Fibroblast of skin of scalp (primary cell): ENCODE results near the gene ALDH18A1.

Source experiments
- DNase-seq: peaks from one replicate; pipeline ENCODE4 v3.0.0-alpha.2; 2013

Gene ALDH18A1

DNA sequence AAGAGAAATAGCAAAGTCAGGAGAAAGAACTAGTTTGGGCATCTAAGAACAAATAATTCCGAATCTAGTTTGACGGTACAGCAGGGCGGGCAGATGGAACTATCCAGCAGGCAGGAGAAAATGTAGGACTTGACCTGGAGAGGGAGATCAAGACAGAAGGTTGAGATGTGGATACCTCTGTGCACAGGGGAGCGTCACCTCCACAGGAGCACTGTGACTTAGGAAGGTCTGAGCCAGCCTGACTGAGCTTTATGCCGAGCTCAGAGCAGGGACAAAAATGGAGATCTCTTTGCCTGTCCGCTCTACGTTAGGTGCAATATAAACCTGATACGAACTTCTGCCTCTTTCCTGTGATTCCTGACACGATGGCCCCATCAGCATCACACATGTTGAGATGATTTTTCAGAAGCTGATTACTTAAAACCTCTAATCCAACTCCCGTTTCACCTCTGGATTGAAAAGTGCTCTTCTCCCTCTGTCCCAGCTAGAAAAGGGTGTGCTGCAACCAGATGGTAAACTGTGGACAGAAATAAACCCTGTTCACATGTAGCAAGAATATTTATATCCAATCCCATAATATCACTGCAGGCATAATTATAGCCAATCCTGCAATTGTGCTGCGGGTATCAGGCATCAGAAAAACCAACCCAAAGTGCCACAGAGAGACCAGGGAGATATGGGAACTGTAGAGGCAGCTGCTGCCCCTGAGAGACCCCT is 81.7 kb downstream of the ALDH18A1 start:
- no peak for DNase-seq

DNA sequence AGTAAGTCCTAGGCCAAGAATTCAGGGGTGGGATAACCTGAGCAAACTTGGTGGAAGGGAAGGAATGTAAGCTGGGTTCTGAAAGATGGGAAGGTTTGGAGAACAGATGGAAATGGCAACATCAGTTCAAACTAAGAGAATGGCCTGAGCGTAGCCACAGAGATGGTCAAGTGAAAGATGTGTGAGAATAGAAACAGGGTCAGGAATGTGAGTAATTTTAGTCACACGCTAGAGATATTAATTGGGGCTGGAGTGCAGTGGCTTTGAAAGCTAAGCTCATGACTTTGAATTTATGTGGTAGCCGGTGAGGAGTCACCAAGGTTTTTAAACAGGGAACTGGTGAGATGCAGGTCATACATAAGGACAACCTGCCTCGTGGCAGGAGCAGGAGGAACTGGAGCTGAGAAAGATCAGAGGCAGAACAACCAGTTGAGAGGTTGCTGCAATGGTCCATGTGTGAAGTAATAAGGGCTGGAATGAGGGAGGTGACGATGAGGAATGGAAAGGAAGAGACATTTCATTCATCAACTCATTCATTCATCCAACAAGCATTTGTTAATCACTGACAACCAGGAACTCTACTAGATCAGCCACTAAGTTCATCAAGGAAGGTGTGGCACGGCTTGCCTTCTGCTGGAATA is 82.4 kb downstream of the ALDH18A1 start:
- no peak for DNase-seq

DNA sequence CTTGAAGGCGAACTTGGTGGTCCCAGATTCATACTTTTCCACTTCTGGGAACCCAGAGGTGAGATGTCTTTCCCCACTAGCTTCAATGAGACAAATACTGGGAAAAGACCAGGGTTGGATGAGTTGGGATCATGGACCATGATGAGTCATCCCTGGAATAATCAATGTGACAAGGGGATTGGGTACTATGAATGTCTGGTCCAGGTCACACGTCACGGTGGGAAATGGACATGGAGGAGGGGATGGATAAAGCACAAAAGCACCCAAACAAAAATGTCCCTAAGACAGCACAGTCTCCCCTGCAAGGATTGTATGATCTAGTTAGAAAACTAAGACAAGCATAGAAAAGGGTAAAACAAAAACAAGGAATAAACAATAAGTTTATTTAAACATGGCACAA is 83.0 kb downstream of the ALDH18A1 start:
- DNase-seq = no peak

DNA sequence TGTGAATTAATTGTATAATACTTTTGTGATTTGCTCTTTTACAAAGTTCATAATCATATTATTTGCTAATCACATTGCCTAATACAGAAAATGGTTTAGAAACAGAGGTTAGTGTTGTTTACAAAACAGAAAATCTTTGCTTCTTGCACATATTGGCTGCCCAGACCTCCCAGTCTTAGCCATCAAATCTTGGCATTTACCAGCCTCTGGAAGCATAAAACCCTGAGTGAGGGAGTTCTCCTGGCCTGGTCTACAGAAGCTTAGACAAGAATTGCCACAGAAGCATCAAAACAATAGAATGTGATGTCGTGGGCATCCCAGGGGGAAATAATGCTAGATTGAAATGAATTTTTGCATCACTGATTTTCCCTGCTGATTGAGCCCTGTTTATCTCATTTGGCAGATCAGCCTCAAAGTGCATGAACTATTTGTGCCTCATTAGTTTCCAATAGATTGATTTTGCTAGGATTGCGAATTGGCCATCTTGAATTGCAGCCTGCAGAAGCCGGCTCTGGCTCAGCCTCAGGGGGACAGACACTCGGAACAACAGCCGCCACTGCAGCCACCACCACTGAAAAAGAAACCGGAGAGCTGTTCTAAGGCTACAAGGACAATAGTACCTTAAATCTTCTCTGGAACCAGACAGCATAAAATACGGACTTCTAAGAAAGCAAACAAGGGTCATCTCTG is 84.2 kb downstream of the ALDH18A1 start:
- DNase-seq = no peak

DNA sequence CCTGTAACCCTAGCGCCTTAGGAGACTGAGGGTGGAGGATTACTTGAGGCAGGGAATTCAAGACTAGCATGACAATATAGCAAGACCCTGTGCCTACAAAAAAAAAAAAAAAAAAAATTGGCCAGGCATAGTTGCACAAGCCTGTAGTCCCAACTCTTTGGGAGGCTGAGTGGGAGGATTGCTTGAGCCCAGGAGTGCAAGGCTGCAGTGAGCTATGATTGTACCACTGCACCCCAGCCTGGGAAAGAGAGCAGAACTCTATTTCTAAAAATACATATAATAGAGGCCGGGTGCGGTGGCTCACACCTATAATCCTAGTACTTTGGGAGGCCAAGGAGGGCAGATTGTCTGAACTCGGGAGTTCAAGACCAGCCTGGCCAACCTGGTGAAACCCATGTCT is 85.1 kb downstream of the ALDH18A1 start:
- DNase-seq = no peak

DNA sequence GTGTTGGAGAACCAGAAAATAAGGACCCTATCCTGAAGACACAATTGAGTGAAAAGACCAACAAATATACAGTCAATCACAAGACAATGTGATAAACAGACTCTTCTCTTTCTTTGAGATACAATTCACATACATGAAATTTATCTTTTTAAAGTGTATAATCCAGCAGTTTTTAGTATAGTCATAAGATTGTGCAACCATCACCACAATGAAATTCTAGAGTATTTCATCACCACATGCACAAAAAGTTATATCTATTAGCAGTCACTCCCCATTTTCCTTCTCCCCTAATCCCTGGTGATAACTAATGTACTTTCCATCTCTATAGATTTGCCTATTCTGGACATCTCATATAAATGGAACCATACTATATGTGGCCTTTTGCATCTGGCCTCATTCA is 87.1 kb downstream of the ALDH18A1 start:
- DNase-seq = no peak

DNA sequence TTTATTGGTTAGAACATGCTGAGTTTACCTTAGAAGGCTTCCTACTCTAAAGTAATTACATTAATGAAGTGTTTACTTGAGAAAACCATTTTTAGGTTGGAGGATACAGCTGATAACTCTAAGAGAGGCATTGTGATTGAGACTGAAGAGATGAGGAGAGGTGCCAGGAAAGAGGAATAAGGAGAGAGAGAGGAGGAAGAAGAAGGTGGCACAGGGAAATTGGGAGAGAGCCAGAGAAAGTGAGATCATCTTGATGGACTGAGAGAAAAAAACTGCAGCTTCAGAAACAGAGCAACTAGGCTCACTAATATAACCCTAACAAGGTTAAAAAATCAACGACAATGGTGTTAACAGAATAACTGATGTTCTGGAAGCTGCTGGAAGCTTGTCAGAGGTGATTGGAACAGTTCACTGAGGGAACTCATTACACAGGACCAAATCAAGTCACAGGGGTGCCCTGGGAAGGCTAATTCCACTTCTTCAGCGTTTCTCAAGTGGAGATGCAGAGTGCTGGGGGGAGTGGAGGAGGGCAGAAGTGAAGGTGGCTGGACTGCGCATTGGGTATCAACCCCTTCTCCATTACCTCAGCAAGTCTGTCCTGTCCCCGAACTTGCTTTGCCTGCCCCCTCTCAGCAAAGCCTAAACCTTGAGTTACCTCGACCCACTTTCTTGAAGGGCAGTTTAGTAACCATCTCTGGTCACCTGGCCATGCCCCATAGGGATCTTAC is 88.4 kb downstream of the ALDH18A1 start:
- DNase-seq = no peak

DNA sequence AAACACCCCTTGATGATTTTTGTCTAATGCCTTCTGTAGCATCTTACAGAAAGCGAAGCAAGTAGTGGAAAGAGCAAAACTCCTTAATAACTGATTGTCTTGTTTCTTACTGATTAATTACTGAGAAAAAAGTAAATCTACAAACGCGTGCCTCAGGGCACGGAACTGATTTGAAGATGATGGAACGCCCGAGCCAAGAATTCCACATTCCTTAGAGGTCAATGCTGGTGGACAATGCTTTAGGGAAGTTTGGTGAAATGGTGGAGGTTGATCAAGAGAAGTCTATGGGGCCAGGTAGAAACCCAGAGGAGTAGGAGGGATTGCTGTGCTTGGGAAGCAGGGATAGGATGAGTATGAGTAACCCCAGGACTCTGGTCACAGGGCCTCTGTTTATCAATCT is 90.4 kb downstream of the ALDH18A1 start:
- no peak for DNase-seq

DNA sequence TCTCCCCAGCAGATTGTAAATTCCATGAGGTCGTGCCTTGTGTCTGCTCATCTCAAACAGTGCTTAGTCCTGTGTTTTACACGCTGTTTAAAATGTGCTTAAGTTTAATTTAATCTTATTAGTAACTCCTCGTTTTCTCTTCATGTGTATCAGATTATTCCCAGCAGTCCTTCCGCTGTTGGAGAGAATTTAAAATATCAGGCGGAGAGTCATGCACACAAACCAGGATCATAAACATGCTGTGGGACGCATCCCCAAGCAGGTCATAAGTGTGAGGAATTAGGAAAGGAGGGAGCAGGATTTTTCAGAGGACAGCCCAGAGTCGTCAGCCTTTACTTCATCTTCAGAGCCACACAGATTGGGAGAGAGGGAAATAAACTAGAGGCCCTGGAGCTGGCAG is 91.2 kb downstream of the ALDH18A1 start:
- no peak for DNase-seq

DNA sequence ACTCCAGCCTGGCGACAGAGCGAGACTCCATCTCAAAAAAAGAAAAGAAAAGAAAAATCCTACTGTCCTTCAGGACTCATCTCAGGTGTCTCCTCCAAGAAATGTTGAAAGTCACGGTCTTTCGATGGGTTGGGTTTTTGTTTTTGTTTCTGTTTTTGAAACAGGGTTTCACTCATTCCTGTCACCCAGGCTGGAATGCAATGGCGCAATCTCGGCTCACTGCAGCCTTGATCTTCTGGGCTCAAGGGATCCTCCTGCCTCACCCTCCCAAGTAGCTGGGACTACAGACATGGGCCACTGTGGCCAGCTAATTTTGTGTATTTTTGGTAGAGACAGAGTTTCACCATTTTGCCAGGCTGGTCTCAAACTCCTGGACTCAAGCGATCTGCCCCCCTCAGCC is 92.2 kb downstream of the ALDH18A1 start:
- no peak for DNase-seq

DNA sequence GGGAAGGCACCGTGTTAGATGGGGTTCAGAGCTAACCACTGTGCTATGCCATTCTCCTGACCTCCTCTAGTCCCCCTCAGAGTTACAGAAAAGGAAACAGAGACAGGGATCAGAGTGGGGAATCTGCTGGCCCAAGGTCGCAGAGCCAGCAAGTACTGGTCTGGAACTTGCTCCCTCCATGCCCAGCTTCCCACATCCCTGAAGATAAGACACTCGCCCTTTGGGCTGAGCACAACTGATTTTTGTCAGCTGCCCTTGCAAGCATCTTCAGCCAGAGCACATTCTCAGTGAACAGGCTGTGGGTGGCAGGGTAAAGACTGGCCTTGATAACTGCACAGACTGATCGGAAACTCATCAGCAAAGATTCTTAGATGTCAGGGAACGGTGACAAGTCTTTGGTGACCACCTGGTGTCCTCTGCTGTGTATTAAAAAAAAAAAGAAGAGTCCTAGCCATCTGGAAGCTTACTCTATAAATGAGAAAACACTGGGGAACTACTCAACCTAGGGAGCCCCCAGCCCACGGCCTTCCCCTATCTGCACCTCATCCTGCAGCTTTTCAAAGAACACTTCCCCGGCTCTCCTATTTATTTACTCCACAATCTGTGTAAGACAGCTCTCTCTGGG is 94.1 kb downstream of the ALDH18A1 start:
- DNase-seq = no peak

DNA sequence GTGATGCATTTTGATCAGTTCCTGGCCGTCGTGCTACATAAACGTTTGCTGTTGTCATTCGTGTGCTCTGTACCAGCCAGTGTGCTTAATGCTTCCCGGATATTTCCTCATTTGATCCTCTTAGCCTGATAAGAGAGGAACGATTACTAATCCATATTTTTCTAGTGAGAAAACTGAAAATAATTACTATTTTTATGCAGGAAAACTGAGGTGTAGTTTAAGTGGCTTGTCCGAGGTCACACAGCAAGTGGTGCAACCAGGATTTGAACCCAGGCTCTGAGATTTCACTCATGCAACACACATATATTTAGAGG is 94.7 kb downstream of the ALDH18A1 start:
- no peak for DNase-seq

DNA sequence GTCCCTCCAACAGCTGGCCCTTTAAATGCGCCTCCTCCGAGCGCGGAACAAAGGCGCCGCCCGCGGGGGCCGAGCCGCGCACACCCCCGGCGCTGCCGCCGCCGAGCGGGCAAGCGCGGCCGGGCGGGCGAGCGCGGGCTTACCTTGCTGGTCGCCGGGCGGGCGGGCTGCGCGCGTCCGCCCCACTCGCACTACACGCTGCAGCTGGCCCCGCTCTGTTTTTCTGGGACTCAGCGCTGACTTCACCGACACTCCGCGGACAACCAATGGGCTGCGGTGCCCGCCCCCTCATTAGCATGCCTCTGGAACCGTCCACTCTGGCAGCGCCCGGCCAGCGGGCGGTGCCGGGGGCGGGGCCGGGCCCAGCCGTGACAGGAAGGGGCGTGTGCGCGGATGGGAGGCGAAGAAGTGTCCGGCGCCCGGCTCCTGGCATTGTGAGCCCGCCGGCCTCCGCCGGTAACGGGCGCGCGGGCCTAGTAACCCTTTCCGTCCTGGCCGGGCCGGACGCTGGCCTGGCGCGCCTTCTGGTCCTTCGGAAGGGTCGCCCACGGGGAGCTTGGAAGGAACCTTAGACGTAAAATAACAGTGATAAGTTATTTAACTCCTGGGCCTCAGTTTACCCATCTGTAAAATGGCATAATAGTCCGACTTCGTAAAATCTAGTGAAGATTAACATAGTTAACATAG is 95.2 kb downstream of the ALDH18A1 start, which contains the start of gene SORBS1:
SORBS1 (minus strand) TSS at position 195 of the 687 bp plus-strand sequence. CDS start 120,236 bp downstream, outside the sequence.
- DNase-seq = peak; percentile 95

DNA sequence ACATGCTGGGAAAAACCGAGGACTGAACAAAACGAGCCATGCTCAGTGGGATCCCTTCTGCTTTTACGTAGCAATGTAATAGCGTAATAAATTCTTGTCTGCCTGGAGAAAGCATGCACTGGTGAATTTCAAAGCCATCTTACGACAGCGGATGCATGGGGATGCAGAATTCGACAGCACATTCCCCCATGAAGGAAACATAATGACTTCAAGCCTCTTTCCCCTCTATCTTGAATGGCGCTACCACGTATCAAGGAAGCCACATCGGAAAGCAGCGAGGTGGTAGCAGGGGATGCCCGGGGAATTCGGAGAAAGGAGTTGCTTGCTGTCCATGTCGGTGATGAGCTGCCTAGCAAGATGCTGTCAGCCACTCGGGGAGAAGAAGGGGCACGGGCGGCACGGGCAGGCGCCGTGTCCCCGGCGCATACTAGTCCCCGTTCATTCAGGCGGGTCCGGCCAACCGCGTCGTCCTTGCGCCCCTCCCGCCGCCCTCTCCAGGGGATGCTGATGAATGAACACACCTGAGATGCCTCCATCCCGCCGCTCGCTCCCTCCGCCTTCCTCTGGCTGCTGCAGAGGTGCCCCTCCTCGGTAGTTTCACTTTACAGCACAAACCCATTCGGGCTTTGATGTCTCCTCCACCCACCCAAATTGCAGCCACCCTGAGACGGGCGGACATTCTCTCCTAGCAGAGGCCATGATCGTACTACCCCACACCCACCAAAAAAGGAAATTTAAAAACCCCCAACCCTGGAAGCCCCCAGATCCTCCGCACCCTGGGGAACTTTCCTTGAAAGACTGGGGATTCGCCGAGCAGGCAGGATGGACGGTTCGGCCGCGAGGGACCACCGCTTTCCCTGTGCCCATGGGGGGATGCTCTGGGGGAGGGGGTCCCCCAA is 96.0 kb downstream of the ALDH18A1 start:
- peak; percentile 24 for DNase-seq

DNA sequence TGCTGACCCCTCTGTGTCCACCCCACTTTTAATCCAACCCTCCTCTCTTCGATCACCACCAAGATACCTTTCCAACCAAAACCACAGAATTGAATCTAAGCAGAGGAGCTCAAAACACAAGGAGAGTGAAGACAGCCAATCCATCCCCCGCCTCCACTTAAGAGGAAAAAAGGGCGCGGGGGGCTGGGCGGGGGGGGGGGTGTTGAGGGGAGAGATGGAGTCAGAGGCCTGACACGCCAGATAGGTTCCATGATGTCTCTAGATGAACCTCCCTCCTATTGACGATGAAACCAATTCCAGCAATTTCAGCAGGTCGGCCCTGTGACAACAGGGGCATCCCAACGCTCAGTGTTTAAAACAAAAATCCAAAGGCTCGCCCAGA is 96.6 kb downstream of the ALDH18A1 start:
- DNase-seq = no peak

DNA sequence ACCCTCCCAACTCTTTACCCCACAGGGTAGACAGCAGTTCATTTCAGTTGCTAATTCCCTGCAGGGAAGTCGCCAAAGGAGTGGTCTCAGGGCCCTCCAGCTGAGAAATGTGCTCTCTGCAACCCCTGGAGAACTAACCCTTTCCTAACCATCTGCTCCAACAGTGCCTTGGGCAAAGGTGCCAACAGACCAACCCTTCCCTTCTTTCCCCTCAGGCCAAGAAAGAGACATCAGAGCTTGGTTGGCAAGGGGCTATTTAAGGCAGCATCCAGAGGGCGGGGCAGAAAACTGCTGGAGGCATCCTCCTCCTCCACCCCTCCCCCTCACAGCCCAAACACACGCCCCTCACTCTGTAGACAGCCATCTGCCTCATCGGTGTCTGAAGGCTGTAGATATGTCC is 97.0 kb downstream of the ALDH18A1 start:
- no peak for DNase-seq

DNA sequence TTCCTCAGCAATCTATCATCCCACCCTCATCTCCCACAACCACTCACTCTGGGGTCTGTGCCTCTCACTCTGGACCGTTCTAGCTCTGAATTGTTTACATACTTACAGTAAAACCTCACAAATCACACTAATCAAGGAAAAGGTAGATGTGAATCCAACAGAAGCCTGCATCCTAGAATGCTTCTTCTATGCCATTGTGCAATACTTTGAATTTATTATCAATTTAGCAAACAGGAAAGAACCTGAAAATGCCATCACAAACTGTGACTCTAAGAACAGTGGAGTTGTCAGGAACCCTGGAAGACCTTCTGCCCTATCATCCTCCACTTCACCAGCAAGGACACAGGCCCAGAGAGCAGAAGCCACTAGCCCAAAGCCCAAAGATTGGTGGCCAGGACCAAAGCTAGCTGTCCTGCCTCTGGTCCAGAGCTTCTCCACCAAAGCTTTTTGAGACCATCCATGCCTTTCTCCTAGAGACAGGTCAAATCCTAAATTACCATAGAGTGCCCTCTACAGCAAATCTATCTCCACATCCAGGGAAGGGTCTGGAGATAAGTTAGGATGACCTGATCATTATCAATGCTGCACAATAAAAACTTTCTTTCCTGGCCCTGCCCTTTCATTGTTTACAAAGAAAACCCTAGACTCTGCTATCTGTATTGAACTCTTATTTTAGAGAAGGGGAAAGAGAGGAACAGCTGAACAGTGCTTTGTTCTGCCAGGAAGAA is 97.8 kb downstream of the ALDH18A1 start:
- DNase-seq = no peak

DNA sequence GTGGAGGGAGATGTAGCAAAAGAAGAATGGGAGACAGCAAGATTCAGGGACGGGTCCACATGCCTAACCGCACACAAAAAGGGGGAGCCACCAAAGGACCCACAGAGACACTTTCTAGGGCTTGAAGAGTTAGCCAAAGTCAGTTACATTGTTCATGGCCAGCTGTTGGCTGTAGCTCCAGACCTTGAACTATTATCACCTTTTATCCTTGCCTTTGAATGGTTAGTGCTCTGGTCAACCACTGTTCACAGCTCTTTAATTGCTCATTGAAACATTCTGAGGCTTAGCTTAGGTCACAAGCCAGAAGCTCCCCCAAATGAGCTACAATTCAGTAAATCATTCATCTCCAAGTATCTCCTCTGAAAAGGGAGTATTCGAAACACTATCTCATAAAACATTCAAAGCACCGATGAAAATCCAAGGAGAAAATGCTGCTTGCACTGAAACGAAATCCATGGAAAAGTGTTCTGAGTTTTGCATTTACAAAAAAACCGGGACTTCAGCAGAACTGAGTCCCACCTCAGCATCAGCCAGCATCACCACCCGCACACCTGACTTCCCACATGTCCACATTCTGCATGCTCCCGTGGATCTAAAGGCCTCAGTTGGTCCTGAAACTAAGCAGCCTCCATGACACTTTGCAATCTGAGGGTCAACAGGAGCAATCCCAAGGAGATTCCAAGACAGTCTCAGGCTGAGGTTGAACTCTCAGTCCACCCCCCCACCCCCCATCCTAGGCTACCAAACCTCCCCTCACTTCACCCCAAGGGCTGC is 99.3 kb downstream of the ALDH18A1 start:
- DNase-seq = no peak
